PC-3 (cell line): ENCODE results near the gene RB1. TPM values are rescaled to one million over a fixed set of nuclear protein-coding genes. Genes with fewer than 3 reads are reported as not detected.

Experiments
- ATAC-seq: fragments of 200-7000 bp; cut with Tn5 transposase; 2 replicates; pipeline ENCODE4 v1.9.1; 2020; ENCODE audit warnings: mild to moderate bottlenecking, moderate library complexity
- BruUV-seq: library from RNA; stranded (reverse); fragments of 400-500 nt; replicated peaks from 2 replicates; lab custom pipeline; 2021; lab: Mats Ljungman, UMichigan
- CTCF ChIA-PET: fragments of 300-600 bp; sonication (Branson Sonifier 250); formaldehyde crosslinking; loops from one replicate; lab custom pipeline; 2022; ENCODE audit warnings: antibody characterized with exemption; lab: Charles Lee
- POLR2A ChIA-PET: fragments of 300-600 bp; sonication (Branson Sonifier 250); formaldehyde crosslinking; loops from one replicate; lab custom pipeline; 2022; ENCODE audit warnings: antibody characterized with exemption; ENCODE audit not compliant: unreplicated experiment; lab: Charles Lee
- DNase-seq: peaks from one replicate; pipeline ENCODE4 v3.0.0-alpha.2; 2015
- H2AFZ ChIP-seq: fragments of 300-600 bp; sonication (generic); 2 replicates; pipeline ENCODE4 v1.6.0; 2016; ENCODE audit warnings: antibody characterized with exemption, low read length
- H3F3A ChIP-seq: fragments of 300-600 bp; sonication (generic); one replicate; pipeline ENCODE4 v1.6.0; 2017; ENCODE audit warnings: antibody characterized with exemption, low read length, control low read depth, mild to moderate bottlenecking; ENCODE audit not compliant: unreplicated experiment
- H3K27ac ChIP-seq: fragments of 300-600 bp; sonication (generic); 2 replicates; pipeline ENCODE4 v1.5.1; 2016; ENCODE audit warnings: mild to moderate bottlenecking, low read length
- H3K27me3 ChIP-seq: fragments of 300-600 bp; sonication (generic); 2 replicates; pipeline ENCODE4 v1.6.1; 2016; ENCODE audit warnings: low read length, mixed read lengths
- H3K36me3 ChIP-seq: fragments of 300-600 bp; sonication (generic); 2 replicates; pipeline ENCODE4 v1.6.1; 2016; ENCODE audit warnings: low read depth, mixed run types, low read length, mixed read lengths
- H3K4me1 ChIP-seq: fragments of 300-600 bp; sonication (generic); 2 replicates; pipeline ENCODE4 v1.5.1; 2016; ENCODE audit warnings: low read length; ENCODE audit not compliant: insufficient read depth
- H3K4me2 ChIP-seq: fragments of 300-600 bp; sonication (generic); 2 replicates; pipeline ENCODE4 v1.6.0; 2016; ENCODE audit warnings: low read length
- H3K4me3 ChIP-seq: fragments of 300-600 bp; sonication (generic); 2 replicates; pipeline ENCODE4 v1.5.1; 2016; ENCODE audit warnings: mild to moderate bottlenecking, low read length, mixed read lengths
- H3K79me2 ChIP-seq: fragments of 300-600 bp; sonication (generic); 2 replicates; pipeline ENCODE4 v1.6.1; 2017; ENCODE audit warnings: low read length, mixed read lengths
- H3K9ac ChIP-seq: fragments of 300-600 bp; sonication (generic); 2 replicates; pipeline ENCODE4 v1.6.0; 2016; ENCODE audit warnings: mild to moderate bottlenecking, low read length
- H3K9me2 ChIP-seq: fragments of 300-600 bp; sonication (generic); replicated peaks from 2 replicates; pipeline ENCODE4 v1.6.1; 2016; ENCODE audit warnings: mixed run types, low read length, mixed read lengths
- H3K9me3 ChIP-seq: fragments of 300-600 bp; sonication (generic); 2 replicates; pipeline ENCODE4 v1.6.1; 2016; ENCODE audit warnings: low read length, mixed read lengths
- H4K20me1 ChIP-seq: fragments of 300-600 bp; sonication (generic); 2 replicates; pipeline ENCODE4 v1.6.1; 2016; ENCODE audit warnings: low read length, mixed read lengths
- CTCF ChIP-seq: fragments of 300-600 bp; sonication (generic); conservative IDR thresholded peaks from 2 replicates; pipeline ENCODE4 v1.5.1; 2017; ENCODE audit warnings: antibody characterized with exemption, low read depth, mild to moderate bottlenecking, low read length
- EZH2 ChIP-seq: fragments of 300-600 bp; sonication (generic); IDR thresholded peaks from one replicate; pipeline ENCODE4 v1.6.1; 2017; ENCODE audit warnings: antibody characterized with exemption, mild to moderate bottlenecking, low read length; ENCODE audit not compliant: unreplicated experiment
- EZH2phosphoT487 ChIP-seq: fragments of 300-600 bp; sonication (generic); IDR thresholded peaks from 2 replicates; pipeline ENCODE4 v1.6.1; 2018; ENCODE audit warnings: mild to moderate bottlenecking, antibody characterized with exemption, low read length, borderline replicate concordance
- intact Hi-C: fragments of 100-400 bp; cut with micrococcal nuclease; formaldehyde crosslinking; loops from 2 replicates; pipeline ENCODE4 v1.9.0; 2023
- total RNA-seq: library from RNA; depleted of rRNA; stranded (reverse); fragments of >200 nt; gene quantifications from 2 replicates; pipeline ENCODE4 v1.2.3, GENCODE V29; 2014

Gene RB1
- total RNA-seq, 1 experiment from 2014 or later: 14.3 TPM

- Histone ChIP-seq H3K79me2 (no peaks in the 10 kb centered on the region), H3K9me2 (no peaks in the 10 kb centered on the region), H4K20me1 (no peaks in the 10 kb centered on the region), H3K4me2 (no peak overlapping the region), H3K27ac (no peak overlapping the region), H3K9ac (no peak overlapping the region), H3K27me3 (no peaks in the 10 kb centered on the region), H3K36me3 (peaks cover 16% of the 10 kb centered on the region), H2AFZ (no peak overlapping the region), H3K4me3 (no peak overlapping the region), H3F3A (no peaks in the 10 kb centered on the region), H3K9me3 (no peaks in the 10 kb centered on the region), H3K4me1 (no peaks in the 10 kb centered on the region)
- no TSS peak for BruUV-seq
- no peak for TF ChIP-seq CTCF
- no peak for TF ChIP-seq EZH2phosphoT487
- TF ChIP-seq EZH2: no peak
- DNase-seq (no peak), ATAC-seq (no peak)
- ChIA-PET POLR2A (no interaction called here), CTCF (no interaction called here)
- intact Hi-C loops: no loop called here
Observed at GRCh38 chr13:48255090-48255489, 48.5 kb upstream of the RB1 start.

- CTCF ChIA-PET: no interaction called here
- ATAC-seq: no peak
Observed at GRCh38 chr13:48255954-48256353, 47.6 kb upstream of the RB1 start.

More at GRCh38 chr13:48255954-48256353, 47.6 kb upstream of the RB1 start:
- no TSS peak for BruUV-seq
- POLR2A ChIA-PET: no interaction called here
- Histone ChIP-seq H3K36me3 (peaks cover 16% of the 10 kb centered on the region), H3K4me3 (no peak overlapping the region), H3F3A (no peaks in the 10 kb centered on the region), H3K79me2 (no peaks in the 10 kb centered on the region), H3K9me2 (no peaks in the 10 kb centered on the region), H3K4me2 (no peak overlapping the region), H3K27ac (no peak overlapping the region), H3K9me3 (no peaks in the 10 kb centered on the region), H3K27me3 (no peaks in the 10 kb centered on the region), H4K20me1 (no peaks in the 10 kb centered on the region), H2AFZ (no peak overlapping the region), H3K9ac (no peak overlapping the region), H3K4me1 (no peaks in the 10 kb centered on the region)
- no peak for DNase-seq
- TF ChIP-seq CTCF (no peak), EZH2phosphoT487 (no peak), EZH2 (no peak)
- intact Hi-C loops: no loop called here
